T-helper 1 cell treated with Interleukin-12 subunit alpha and Interleukin-12 subunit beta and Interleukin-4 antibody, amounts not matched to agents 30 ng/mL and 1 ng/mL, for 36 hours (primary cell): ENCODE data around the gene CRACR2B. TPM values are rescaled to one million over a fixed set of nuclear protein-coding genes. Genes with fewer than 3 reads are reported as not detected.

Source experiments
- intact Hi-C: fragments of 100-400 bp; cut with micrococcal nuclease; formaldehyde crosslinking; loops from one replicate; pipeline ENCODE4 v1.15.1; 2024
- total RNA-seq: library from RNA; stranded (reverse); gene quantifications from 2 replicates; pipeline ENCODE4 v1.2.3, GENCODE V29; 2022

CRACR2B gene
- total RNA-seq, 1 donor from 2014 or later = 1.3 TPM

- intact Hi-C loops = no loop called here
Measured at GRCh38 chr11:810040-810567, 17.6 kb upstream of the CRACR2B start.

- intact Hi-C loops = no loop called here
Measured at GRCh38 chr11:811446-812245, 16.1 kb upstream of the CRACR2B start.

- intact Hi-C loops = no loop called here
Measured at GRCh38 chr11:812390-812789, 15.3 kb upstream of the CRACR2B start.

GRCh38 chr11:813072-813455 is 14.7 kb upstream of the CRACR2B start:
- intact Hi-C loops = no loop called here

GRCh38 chr11:813456-814096 is 14.1 kb upstream of the CRACR2B start:
- intact Hi-C loops = no loop called here

- intact Hi-C loops = no loop called here
Measured at GRCh38 chr11:815675-816432, 11.9 kb upstream of the CRACR2B start.

- intact Hi-C loops = no loop called here
Measured at GRCh38 chr11:816433-816779, 11.3 kb upstream of the CRACR2B start.

- intact Hi-C loops = loop anchor here (1.0 kb wide), 3 partner anchors 9 to 24 kb away; partner anchors contain the start of genes PIDD1, POLR2L, RPLP2 and TSPAN4
Measured at GRCh38 chr11:818396-819128, 9.2 kb upstream of the CRACR2B start, which contains the start of gene PNPLA2. Gene PNPLA2 (plus strand): TSS chr11:818914. CDS start chr11:819719, 805 bp downstream.

- intact Hi-C loops = loop anchor here (1.0 kb wide), 3 partner anchors 10 to 23 kb away; partner anchors contain the start of genes PIDD1, POLR2L, RPLP2 and TSPAN4
Measured at GRCh38 chr11:819129-819931, 8.4 kb upstream of the CRACR2B start.

GRCh38 chr11:819943-820649 is 7.6 kb upstream of the CRACR2B start:
- intact Hi-C loops = loop anchor here (1.0 kb wide), 5 partner anchors 10 to 23 kb away; partner anchors contain the start of genes PIDD1, POLR2L, RPLP2 and TSPAN4

- intact Hi-C loops = loop anchor here (1.0 kb wide), 2 partner anchors 9 to 24 kb away; no protein-coding TSS in a partner anchor
Measured at GRCh38 chr11:820655-821511, 6.8 kb upstream of the CRACR2B start.

GRCh38 chr11:821512-822371 is 6.0 kb upstream of the CRACR2B start:
- intact Hi-C loops = no loop called here

GRCh38 chr11:823441-824291 is 4.1 kb upstream of the CRACR2B start:
- intact Hi-C loops = no loop called here

- intact Hi-C loops = no loop called here
Measured at GRCh38 chr11:824292-824880, 3.3 kb upstream of the CRACR2B start.

GRCh38 chr11:824942-825341 is 2.8 kb upstream of the CRACR2B start:
- intact Hi-C loops = no loop called here
